AG04450 (cell line): ENCODE results near the gene EHMT2. TPM values are rescaled to one million over a fixed set of nuclear protein-coding genes. Genes with fewer than 3 reads are reported as not detected.

ENCODE experiments used
- CTCF ChIA-PET: fragments of 300-600, 350-600 bp; formaldehyde crosslinking; extraction: SDS; loops from one replicate; lab custom pipeline; 2022; ENCODE audit warnings: antibody characterized with exemption, inconsistent platforms; lab: Charles Lee
- POLR2A ChIA-PET: fragments of 350-600 bp; formaldehyde crosslinking; extraction: SDS; loops from one replicate; lab custom pipeline; 2021; ENCODE audit warnings: antibody characterized with exemption, inconsistent platforms; lab: Yijun Ruan, JAX
- DNase-seq: peaks from one replicate; pipeline ENCODE4 v3.0.0-alpha.2; 2011; ENCODE audit warnings: low read depth, low spot score
- H3K27ac ChIP-seq: one replicate; pipeline ENCODE4 v1.5.1; 2012; ENCODE audit warnings: low read depth, low read length, control low read depth
- H3K27me3 ChIP-seq: one replicate; pipeline ENCODE4 v1.6.0; 2012; ENCODE audit warnings: low read length; ENCODE audit not compliant: control insufficient read depth, insufficient read depth
- H3K4me3 ChIP-seq: 2 replicates; pipeline ENCODE4 v1.5.1; 2011; ENCODE audit warnings: mild to moderate bottlenecking, low read depth, low read length, control low read depth
- H3K9me3 ChIP-seq: 2 replicates; pipeline ENCODE4 v1.5.1; 2012; ENCODE audit warnings: low read length; ENCODE audit not compliant: control insufficient read depth, insufficient read depth
- polyA plus RNA-seq: library from polyadenylated mRNA; depleted of rRNA; stranded (reverse); fragments of >200 nt; gene quantifications from 2 replicates; pipeline ENCODE4 v1.2.3, GENCODE V29; 2011
- TF ChIP-seq, protein P1 (sequence below): IDR thresholded peaks from 2 replicates; pipeline ENCODE4 v1.5.1; 2011; ENCODE audit warnings: low read depth, low read length, control low read depth, inconsistent platforms

The EHMT2 gene
- polyA plus RNA-seq, 1 experiment: 23.8 TPM

GRCh38 chr6:31899882-31900722 lies 2.6 kb upstream of the EHMT2 start:
- ChIA-PET CTCF (no interaction called here), POLR2A (no interaction called here)
- no peak for DNase-seq
- TF ChIP-seq, protein P1, sequence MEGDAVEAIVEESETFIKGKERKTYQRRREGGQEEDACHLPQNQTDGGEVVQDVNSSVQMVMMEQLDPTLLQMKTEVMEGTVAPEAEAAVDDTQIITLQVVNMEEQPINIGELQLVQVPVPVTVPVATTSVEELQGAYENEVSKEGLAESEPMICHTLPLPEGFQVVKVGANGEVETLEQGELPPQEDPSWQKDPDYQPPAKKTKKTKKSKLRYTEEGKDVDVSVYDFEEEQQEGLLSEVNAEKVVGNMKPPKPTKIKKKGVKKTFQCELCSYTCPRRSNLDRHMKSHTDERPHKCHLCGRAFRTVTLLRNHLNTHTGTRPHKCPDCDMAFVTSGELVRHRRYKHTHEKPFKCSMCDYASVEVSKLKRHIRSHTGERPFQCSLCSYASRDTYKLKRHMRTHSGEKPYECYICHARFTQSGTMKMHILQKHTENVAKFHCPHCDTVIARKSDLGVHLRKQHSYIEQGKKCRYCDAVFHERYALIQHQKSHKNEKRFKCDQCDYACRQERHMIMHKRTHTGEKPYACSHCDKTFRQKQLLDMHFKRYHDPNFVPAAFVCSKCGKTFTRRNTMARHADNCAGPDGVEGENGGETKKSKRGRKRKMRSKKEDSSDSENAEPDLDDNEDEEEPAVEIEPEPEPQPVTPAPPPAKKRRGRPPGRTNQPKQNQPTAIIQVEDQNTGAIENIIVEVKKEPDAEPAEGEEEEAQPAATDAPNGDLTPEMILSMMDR: no peak
- Histone ChIP-seq H3K4me3 (no peak overlapping the region), H3K27ac (no peak overlapping the region), H3K9me3 (no peaks in the 10 kb centered on the region; the same call in 1 of the 2 replicates), H3K27me3 (no peaks in the 10 kb centered on the region)

- H3K27me3 ChIP-seq: no peaks in the 10 kb centered on the region
- H3K27ac ChIP-seq: no peak overlapping the region
- no peaks in the 10 kb centered on the region; the same call in 1 of the 2 replicates for H3K9me3 ChIP-seq
- TF ChIP-seq, protein P1: no peak
- ChIA-PET CTCF (interaction anchor here (0.7 to 4.0 kb wide), 3 partner anchors 11 to 60 kb away, joined by 4 to 44 read pairs (median 8); partner anchors contain the start of gene SKIC2), POLR2A (interaction anchor here (0.6 kb wide), 1 partner anchor 54 kb away, joined by 3 read pairs; no protein-coding TSS in a partner anchor)
- DNase-seq: no peak
- no peak overlapping the region for H3K4me3 ChIP-seq
Observed at GRCh38 chr6:31899215-31899614, 1.7 kb upstream of the EHMT2 start.

- Histone ChIP-seq H3K27me3 (no peaks in the 10 kb centered on the region), H3K27ac (no peak overlapping the region), H3K9me3 (no peaks in the 10 kb centered on the region; the same call in 1 of the 2 replicates), H3K4me3 (peak overlapping the region; percentile 96)
- DNase-seq: no peak
- CTCF ChIA-PET: interaction anchor here (0.7 to 4.0 kb wide), 5 partner anchors 10 to 1517 kb away, joined by 3 to 44 read pairs (median 5); partner anchors contain the start of gene SKIC2
- POLR2A ChIA-PET: interaction anchor here (0.6 to 1.3 kb wide), 5 partner anchors 47 to 1072 kb away, joined by 3 to 5 read pairs (median 3); partner anchors contain the start of genes CFB and DXO
- TF ChIP-seq, protein P1: no peak
Observed at GRCh38 chr6:31898383-31899011, 999 bp upstream of the EHMT2 start.

GRCh38 chr6:31896856-31897611 lies 464 bp downstream of the EHMT2 start:
- POLR2A ChIA-PET: interaction anchor here (0.6 to 1.7 kb wide), 6 partner anchors 48 to 1075 kb away, joined by 3 to 9 read pairs (median 3); partner anchors contain the start of genes CFB and CLIC1
- CTCF ChIA-PET: interaction anchor here (0.9 to 4.0 kb wide), 3 partner anchors 52 to 351 kb away, joined by 3 to 44 read pairs (median 3); partner anchors contain the start of gene ATP6V1G2
- H3K27me3 ChIP-seq: no peaks in the 10 kb centered on the region
- TF ChIP-seq, protein P1: no peak
- no peak overlapping the region for H3K27ac ChIP-seq
- H3K4me3 ChIP-seq: peak overlapping the region; percentile 96
- no peak for DNase-seq
- no peaks in the 10 kb centered on the region; the same call in 1 of the 2 replicates for H3K9me3 ChIP-seq
